HG03460 (cell line): Measurements from ENCODE around the gene SRD5A3.

Experiments
- ATAC-seq: cut with Tn5 transposase; IDR thresholded peaks from one replicate; pipeline ENCODE4 v1.9.1; 2021; ENCODE audit not compliant: unreplicated experiment

Gene SRD5A3

DNA sequence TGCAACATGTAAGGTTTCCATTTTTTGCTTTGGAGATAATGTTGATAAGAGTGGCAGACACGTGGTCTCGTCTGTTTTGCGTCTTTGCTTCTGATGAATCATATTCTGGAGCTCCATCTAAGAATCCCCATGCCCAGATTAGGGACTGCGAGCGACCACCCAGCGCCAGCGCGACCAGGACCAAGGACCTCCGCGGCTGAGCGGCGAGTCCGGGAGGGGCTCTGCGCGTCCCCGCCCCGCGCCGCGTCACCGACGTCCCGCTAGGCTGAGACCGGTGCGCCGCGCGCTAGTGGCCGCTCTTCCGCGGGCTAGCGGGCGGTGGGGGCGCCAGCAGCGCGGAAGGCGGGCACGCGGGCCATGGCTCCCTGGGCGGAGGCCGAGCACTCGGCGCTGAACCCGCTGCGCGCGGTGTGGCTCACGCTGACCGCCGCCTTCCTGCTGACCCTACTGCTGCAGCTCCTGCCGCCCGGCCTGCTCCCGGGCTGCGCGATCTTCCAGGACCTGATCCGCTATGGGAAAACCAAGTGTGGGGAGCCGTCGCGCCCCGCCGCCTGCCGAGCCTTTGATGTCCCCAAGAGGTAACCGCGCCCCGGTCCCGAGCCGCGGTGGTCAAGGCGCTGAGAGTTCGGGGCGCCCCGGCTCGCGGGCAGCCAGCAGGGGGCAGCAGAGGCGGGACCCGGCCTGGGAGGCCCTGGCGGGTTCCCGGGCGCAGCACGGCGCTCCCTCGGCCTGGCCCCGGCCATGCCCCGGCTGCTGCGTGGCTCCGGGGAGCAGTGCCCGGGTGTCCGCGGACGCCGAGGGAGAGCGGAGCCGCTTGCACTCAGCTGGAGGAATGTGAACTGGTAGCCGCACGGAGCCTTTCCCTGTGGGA is at the start of gene SRD5A3:
Gene SRD5A3, plus strand, starts transcription at position 263 of the 871 bp plus-strand sequence. Its CDS starts 95 bp downstream, at position 358.
- ATAC-seq, result peak; percentile 95

GRCh38 chr4:55297346-55297745 is 48.7 kb upstream of the SRD5A3 start:
- ATAC-seq, result no peak

DNA sequence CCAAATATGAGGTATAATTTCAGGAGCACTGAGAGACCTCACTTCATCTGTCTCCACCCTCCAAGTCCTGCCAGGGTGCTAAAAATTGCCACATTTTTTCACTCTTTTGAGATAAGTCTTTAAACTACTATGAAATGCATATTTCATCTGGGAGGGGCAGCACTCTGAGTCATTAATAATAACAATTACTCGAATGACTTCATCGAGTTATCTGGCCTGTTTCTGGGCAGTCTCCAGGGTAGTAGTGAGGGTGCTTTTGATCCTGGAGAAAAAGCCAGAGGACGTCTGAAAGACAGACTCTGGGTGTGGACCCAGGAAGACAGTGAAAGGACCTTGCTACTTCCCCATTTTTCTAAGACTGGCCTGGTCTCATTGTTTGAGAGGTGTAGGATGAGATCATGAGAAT is 42.3 kb upstream of the SRD5A3 start:
- ATAC-seq, result no peak

DNA sequence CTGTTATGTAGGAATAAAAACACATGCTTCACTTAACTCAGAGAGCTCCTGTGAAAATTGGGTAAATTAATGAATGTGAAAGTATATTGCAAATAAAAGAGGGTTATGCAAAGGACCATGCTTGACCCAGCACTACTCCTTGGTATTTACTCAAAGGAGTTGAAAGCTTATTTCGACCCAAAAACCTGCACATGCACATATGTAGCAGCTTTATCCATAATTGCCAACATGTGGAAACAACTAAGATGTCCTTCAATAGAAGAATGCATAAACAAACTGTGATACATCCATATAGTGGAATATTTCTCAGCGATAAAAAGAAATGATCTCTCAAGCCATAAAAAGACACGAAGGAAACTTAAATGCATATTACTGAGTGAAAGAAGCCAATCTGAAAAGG is 41.7 kb upstream of the SRD5A3 start:
- no peak for ATAC-seq

DNA sequence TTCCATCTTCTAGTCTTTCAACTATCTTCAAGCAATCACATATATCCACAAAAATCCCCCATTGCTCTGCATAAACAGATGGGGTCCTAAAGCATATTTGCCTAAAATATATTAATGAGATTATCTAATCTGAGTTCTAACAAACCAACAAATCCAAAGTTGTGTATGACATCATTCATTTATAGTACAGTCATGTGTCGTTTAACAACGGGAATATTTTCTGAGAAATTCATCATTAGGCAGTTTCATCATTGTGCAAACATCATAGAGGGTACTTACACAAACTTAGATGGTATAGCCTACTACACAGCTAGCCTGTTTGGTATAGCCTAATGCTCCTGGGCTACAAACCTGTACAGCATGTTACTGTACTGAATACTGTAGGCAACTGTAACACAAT is 38.0 kb upstream of the SRD5A3 start:
- no peak for ATAC-seq

- no peak for ATAC-seq
These were observed 34.1 kb upstream of the SRD5A3 start for GRCh38 chr4:55311792-55312488.

DNA sequence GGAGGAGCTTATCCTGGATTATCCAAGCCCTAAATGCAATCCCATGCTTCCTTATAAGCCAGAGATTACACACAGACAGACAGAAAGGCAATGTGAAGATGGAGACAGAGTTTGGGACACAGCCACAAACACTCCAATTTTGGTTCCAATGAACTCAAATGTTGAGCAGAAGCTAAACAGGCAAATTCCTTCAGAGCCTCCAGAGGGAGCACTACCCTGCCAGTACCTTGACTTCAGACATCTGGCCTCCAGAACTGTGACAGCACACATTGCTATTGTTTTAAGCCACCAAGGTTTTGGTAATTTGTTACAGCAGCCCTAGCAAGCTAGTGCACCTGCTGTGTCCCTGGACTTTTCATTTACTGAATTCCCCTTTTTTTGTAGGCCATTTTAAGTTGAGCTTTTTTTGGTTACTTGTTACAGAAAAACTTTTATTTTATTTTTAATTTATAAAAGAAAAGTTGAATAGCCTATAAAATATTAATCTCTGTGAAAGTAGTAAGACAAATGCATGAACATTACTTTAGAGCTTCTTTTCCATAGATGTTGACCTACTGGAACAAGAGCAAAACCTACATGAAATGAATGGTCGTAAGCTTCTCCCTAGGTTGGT is 33.4 kb upstream of the SRD5A3 start:
- ATAC-seq, result no peak

- no peak for ATAC-seq
These were observed 31.8 kb upstream of the SRD5A3 start for GRCh38 chr4:55314141-55314820.

- no peak for ATAC-seq
These were observed 27.6 kb upstream of the SRD5A3 start for GRCh38 chr4:55318175-55319129.

DNA sequence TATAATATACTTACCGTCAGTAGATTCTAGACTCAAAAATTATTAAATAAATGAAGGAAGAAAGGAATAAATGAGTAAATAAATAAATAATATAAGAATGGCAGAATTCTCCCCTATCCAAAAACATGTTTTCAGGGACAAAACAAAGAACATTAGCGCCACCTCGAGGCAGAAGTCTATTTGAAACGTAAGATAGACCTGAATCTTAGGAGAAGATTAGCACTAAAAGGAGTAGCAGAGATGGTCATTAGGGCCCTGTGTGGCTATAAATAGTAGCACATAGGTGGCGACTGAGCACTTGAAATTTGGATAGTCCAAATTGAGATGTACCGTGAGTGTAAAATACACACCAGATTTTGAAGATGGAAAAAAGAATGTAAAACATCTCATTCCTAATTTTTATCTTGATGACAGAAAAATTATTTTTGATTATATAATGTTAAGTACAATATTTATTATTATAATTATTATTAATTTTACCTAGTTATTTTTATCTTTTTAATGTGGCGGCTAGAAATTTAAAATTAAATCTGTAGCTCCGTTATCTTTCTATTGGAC is 24.3 kb upstream of the SRD5A3 start:
- ATAC-seq, result no peak

DNA sequence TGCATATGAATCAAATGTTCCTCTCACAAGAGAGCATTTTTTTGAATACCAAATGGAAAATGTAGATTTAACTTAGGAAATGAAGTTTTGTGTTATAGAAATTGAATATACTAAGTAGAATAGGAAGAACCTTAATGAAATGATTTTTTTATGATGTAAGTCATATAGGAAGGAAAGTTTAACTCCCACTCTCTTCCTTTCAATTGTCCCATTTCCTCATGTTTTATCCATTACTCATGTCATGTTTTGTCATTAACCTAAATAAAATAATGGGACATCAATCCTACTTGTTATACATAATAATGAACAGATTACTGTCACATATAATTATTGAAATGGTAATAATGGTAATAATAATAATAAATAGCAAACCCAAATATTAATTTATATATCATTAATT is 22.7 kb upstream of the SRD5A3 start:
- ATAC-seq, result no peak

- ATAC-seq, result no peak
These were observed 19.4 kb upstream of the SRD5A3 start for GRCh38 chr4:55326629-55327028.

DNA sequence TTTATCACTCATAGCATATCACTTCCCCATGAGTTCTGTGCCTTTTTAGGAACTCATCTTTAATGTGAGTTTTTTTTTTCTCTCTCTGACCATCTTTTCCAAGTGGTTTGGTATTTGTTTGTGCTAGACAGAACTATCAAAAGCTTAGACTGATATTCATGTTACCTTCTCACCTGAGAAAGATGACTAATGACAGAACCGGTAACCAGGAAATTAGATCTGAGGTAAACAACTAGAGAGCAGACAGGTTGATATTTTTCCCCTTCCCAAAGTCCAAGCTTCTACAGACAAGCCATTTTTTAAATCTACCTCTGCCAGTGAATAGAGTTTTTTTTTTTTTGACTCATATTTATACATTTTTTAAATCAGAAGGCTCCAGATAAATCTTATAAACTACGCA is 17.0 kb upstream of the SRD5A3 start:
- no peak for ATAC-seq

DNA sequence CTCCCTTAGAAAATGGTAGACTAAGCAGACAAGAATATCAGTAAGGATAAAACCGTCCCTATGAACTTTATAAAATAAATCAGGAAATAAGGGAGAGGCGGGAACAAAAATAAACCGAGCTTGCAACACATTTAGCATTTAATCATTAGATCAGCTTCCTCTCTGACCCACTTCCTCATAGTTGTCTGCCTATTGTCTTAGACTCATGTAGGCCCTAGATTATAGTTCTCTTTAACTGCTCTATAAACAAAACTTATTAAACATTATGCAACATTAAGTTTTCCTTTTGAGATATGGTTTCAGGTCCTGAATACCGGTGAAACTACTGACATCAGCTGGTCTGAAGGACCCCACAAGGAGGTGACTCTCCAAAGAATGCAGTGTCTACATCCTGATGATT is 15.8 kb upstream of the SRD5A3 start:
- ATAC-seq, result no peak

DNA sequence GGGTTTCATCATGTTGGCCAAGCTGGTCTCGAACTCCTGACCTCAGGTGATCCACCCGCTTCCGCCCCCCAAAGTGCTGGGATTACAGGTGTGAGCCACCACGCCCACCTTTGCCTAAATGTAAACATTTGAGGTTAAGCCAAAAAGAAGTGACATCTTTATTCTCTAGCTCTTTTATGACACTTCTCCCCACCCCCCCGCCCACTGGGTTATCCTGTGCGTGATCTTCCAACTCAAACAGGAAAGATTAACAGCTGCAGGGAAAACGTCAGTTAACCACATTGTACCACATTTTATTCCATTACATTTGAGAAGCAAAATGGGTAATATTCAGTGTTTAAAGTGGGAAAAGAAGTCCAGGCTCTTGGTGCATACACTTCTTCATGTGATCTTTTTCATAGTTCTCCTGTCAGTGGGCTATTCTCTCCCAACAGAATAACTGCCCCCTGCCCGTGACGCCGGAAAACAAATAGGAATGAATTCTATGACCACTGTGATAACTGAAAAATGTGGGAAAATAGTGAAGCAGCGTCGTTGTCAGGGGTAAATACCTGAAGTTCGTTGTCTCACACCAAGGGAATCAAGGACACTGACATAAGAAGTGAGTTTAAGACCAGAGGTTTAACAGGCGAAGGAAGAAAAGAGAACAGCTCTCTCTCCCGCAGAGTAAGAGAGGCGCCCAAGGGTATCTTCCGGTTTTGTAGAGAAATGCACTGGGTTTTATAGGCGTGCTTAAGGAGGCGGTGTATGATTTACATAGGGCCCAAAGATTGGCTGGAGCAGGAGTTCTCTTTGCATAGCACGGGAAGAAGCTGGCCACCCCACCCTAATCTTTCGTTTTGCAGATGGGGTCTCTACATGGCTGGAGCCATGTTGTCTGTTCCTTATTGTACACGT is 9.7 kb upstream of the SRD5A3 start:
- no peak for ATAC-seq

GRCh38 chr4:55337944-55338343 is 8.1 kb upstream of the SRD5A3 start:
- ATAC-seq, result no peak

GRCh38 chr4:55338486-55338885 is 7.6 kb upstream of the SRD5A3 start:
- no peak for ATAC-seq

DNA sequence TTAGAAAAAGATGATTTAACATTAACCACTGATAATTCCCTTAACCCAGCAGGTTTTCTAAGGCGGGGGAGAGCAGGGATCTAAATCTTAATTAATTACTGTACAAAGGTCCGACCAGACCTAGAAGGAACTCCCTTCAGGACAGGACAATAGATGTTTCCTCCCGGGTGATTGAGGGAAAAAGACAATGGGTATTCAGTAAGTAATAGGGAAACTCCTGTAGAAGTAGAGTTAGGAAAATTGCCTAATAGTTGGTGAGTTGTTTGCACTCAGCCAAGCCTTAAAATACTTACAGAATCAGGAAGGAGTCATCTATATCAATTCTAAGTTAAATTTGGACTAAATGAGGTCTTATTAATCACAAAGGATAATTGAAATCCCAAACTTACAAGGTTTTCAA is 5.8 kb upstream of the SRD5A3 start:
- ATAC-seq, result no peak

DNA sequence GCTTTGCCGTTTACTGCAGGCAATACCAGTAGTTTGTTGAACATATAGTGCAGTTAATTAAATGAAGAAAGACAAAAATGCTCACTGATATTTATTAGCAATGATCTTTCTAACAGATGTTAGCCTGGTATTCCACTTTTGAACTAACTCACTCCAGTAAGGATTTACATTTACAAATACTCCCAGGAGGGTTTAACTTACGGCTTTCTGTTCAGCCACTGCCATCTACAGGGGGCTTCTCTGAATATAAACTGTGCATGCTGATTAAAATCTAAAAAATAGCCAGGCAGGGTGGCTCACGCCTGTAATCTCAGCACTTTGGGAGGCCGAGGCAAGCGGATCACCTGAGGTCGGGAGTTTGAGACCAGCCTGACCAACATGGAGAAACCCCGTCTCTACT is 2.2 kb upstream of the SRD5A3 start:
- no peak for ATAC-seq
